ENCODE measurements around the gene GANC. TPM values are rescaled to one million over a fixed set of nuclear protein-coding genes. Genes with fewer than 3 reads are reported as not detected.
A peak's percentile ranks its signal among the peaks of the same experiment; 100 is the strongest.

Gene GANC
- total and polyA plus RNA-seq, 9 of the 15 experiments (the other 6 are each of a cell fraction or from before 2014, with no cell fraction given) = 10.9 to 19.0 (median 14.5) TPM

GRCh38 chr15:42279234-42279723 lies 6.3 kb downstream of the GANC start (continued):
- TF ChIP-seq STAG1 (CRISPR knock-in tag; IDR thresholded peaks at IDR 0.05; ENCODE audit: borderline replicate concordance) = no peak
- no peak for TF ChIP-seq ZNF507 (tag; conservative IDR thresholded peaks at IDR 0.05)
- TF ChIP-seq MTA2 (IDR thresholded peaks at IDR 0.05; ENCODE audit: low read depth) = no peak
- TF ChIP-seq JUND (IDR thresholded peaks at IDR 0.05; ENCODE audit: borderline replicate concordance, low read depth, low read length) = peak; percentile 48; the same call in 1 of the 2 replicates
- peak; percentile 9; the same call in 1 of the 3 replicates for TF ChIP-seq JUND (tag; IDR thresholded peaks at IDR 0.05; ENCODE audit: borderline replicate concordance, low read depth, low read length)
- TF ChIP-seq SMARCC2 (IDR thresholded peaks at IDR 0.05; ENCODE audit: low read depth) = 0 out of 2 replicates have a peak, but pooled peaks have one; percentile 32
- no peak for TF ChIP-seq SRSF9 (IDR thresholded peaks at IDR 0.05; ENCODE audit: borderline replicate concordance, low read depth, low read length)
- TF ChIP-seq ZEB2 (IDR thresholded peaks at IDR 0.05) = no peak
- TF ChIP-seq NFRKB (IDR thresholded peaks at IDR 0.05; ENCODE audit: low read depth) = no peak
- no peak for TF ChIP-seq THAP12 (CRISPR knock-in tag; IDR thresholded peaks at IDR 0.05)
- no peak for TF ChIP-seq TCFL5 (CRISPR knock-in tag; conservative IDR thresholded peaks at IDR 0.05)
- no peak for TF ChIP-seq GTF3C2 (IDR thresholded peaks at IDR 0.05; ENCODE audit: borderline replicate concordance, extremely low read depth, insufficient read length)
- TF ChIP-seq ZKSCAN8 (CRISPR knock-in tag; IDR thresholded peaks at IDR 0.05) = no peak
- TF ChIP-seq BHLHE40 (IDR thresholded peaks at IDR 0.05; ENCODE audit: low read length) = 0 out of 2 replicates have a peak, but pooled peaks have one; percentile 23
- no peak for TF ChIP-seq NFXL1 (CRISPR knock-in tag; IDR thresholded peaks at IDR 0.05)
- no peak for TF ChIP-seq PATZ1 (CRISPR knock-in tag; IDR thresholded peaks at IDR 0.05; ENCODE audit: borderline replicate concordance)
- peak; percentile 61; the same call in 1 of the 2 replicates for TF ChIP-seq NKRF (IDR thresholded peaks at IDR 0.05; ENCODE audit: borderline replicate concordance)
- no peak for TF ChIP-seq SMAD1 (IDR thresholded peaks at IDR 0.05; ENCODE audit: low read depth, low read length, partially characterized antibody)
- TF ChIP-seq BMI1 (IDR thresholded peaks at IDR 0.05; ENCODE audit: low read length) = no peak
- no peak for TF ChIP-seq ESRRB (CRISPR knock-in tag; IDR thresholded peaks at IDR 0.05; ENCODE audit: borderline replicate concordance)
